ENCODE measurements around the gene DNAJB1.

DNAJB1 gene

DNA sequence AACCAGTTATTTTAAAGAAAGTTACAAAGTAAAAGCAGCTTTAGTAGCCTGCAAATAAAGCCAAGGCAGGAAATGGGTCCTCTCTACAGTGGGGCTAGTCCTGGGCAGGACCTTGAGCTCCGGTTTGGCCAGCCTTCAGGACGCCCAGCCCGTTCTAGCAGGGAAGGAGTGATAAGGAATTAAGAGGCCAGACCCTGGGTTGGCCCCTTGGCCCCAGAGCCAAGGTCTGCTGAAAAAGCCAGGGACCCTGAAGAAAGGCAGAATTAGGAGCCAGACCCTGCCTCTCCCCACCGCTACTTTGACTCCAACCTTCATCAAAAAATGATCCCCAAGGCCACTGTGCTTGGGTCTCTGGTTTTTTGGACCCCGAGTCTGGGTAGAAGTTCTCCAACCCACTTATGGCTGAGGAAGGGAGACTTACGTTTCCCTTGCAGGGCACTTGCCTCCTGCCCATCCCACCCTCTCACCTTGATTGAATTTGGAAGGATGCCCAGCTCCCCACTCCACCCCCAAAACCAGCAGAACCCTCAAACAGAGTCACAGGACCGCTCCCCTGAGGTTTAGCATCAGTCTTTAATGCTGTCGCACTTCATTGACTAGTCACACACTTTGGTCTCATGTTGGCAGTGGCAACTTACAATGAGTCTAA, 3.9 kb downstream of the DNAJB1 start:
- TF ChIP-seq, protein P1, sequence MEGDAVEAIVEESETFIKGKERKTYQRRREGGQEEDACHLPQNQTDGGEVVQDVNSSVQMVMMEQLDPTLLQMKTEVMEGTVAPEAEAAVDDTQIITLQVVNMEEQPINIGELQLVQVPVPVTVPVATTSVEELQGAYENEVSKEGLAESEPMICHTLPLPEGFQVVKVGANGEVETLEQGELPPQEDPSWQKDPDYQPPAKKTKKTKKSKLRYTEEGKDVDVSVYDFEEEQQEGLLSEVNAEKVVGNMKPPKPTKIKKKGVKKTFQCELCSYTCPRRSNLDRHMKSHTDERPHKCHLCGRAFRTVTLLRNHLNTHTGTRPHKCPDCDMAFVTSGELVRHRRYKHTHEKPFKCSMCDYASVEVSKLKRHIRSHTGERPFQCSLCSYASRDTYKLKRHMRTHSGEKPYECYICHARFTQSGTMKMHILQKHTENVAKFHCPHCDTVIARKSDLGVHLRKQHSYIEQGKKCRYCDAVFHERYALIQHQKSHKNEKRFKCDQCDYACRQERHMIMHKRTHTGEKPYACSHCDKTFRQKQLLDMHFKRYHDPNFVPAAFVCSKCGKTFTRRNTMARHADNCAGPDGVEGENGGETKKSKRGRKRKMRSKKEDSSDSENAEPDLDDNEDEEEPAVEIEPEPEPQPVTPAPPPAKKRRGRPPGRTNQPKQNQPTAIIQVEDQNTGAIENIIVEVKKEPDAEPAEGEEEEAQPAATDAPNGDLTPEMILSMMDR (IDR thresholded peaks at IDR 0.05; ENCODE audit: extremely low read depth, insufficient read depth, missing control alignments), result no peak
- in situ Hi-C loops (cut with MboI; ENCODE audit: low pct_unique_long_range_greater_than_20kb, low sequenced_read_pairs, unreplicated experiment), result no loop called here
- DNase-seq (ENCODE audit: low spot score), result no peak

DNA sequence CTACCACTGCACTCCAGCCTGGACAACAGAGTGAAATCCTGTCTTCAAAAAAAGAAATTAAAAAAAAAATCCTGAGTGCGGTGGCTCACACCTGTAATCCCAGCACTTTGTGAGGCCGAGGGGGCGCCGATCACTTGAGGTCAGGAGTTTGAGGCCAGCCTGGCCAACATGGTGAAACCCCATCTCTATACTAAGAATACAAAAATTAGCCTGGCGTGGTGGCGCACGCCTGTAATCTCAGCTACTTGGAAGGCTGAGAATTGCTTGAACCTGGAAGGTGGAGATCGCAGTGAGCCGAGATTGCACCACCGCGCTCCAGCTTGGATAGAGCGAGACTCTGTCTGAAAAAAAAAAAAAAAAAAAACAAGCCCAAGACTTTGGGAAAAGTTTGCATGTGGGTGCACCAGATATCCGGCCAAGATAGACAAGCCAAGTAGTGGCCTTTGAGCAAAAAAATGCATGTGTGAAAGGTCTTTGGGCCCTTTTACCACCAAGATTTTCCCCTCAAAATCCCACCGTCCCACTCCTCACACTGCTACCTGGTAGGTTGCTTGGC, 5.7 kb downstream of the DNAJB1 start:
- in situ Hi-C loops (cut with MboI; ENCODE audit: low pct_unique_long_range_greater_than_20kb, low sequenced_read_pairs, unreplicated experiment), result no loop called here

DNA sequence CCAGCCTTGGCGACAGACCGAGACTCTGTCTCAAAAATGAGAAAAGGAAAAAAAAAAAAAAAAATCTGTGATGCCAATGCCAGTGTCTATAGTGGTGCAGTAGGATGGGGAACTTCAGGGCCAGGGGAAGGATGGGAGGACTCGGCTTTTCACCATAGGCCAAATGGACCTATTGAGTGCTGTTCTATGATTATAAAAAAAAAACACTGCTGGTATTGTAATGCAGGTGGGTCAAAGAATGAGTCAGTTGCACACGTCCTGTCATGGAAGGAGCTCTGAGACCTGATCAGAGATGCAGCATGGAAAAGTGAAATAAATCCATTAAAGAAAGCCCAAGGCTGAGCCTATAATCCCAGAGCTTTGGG, 7.0 kb downstream of the DNAJB1 start:
- in situ Hi-C loops (cut with MboI; ENCODE audit: low pct_unique_long_range_greater_than_20kb, low sequenced_read_pairs, unreplicated experiment), result no loop called here
- TF ChIP-seq, protein P1 (IDR thresholded peaks at IDR 0.05; ENCODE audit: extremely low read depth, insufficient read depth, missing control alignments), result no peak
- DNase-seq (ENCODE audit: low spot score), result no peak

More for the DNA sequence above, 5.7 kb downstream of the DNAJB1 start:
- no peak for DNase-seq (ENCODE audit: low spot score)
- TF ChIP-seq, protein P1 (IDR thresholded peaks at IDR 0.05; ENCODE audit: extremely low read depth, insufficient read depth, missing control alignments), result no peak

DNA sequence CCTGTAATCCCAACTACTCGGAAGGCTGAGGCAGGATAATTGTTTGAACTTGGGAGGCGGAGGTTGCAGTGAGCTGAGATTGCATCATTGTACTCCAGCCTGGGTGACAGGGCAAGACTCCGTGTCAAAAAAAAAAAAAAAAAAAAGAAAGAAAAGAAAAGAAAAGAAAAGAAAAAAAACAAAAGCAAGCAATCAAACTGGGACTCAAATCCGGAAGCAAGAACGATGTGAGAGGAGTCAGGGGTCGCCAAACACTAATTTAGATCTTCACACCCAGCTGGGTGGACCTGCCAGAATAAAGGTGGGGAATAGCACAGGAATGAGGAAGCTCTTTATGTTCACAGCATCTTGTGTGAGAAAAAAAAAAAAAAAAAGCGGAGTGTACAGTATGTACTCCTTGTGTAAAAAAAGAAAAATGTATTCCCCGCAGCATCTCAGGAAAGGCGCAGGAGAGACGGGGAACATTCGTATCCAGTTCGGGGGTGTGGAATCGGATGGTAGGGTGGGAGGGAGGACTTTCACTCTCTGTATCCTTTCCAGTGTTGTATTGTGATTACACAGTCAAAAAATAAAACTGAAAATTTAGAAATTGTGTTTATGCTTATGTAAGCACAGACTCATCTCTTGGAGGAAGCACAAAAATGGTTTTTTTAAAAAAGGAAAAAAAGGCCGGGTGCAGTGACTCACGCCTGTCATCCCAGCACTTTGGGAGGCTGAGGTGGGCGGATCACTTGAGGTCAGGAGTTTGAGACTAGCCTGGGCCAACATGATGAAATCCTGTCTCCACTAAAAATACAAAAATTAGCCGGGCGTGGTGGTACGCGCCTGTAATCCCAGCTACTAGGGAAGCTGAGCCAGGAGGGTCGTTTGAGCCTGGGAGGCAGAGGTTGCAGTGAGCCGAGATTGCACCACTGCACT, 7.6 kb downstream of the DNAJB1 start:
- TF ChIP-seq, protein P1 (IDR thresholded peaks at IDR 0.05; ENCODE audit: extremely low read depth, insufficient read depth, missing control alignments), result no peak
- in situ Hi-C loops (cut with MboI; ENCODE audit: low pct_unique_long_range_greater_than_20kb, low sequenced_read_pairs, unreplicated experiment), result no loop called here
- no peak for DNase-seq (ENCODE audit: low spot score)

DNA sequence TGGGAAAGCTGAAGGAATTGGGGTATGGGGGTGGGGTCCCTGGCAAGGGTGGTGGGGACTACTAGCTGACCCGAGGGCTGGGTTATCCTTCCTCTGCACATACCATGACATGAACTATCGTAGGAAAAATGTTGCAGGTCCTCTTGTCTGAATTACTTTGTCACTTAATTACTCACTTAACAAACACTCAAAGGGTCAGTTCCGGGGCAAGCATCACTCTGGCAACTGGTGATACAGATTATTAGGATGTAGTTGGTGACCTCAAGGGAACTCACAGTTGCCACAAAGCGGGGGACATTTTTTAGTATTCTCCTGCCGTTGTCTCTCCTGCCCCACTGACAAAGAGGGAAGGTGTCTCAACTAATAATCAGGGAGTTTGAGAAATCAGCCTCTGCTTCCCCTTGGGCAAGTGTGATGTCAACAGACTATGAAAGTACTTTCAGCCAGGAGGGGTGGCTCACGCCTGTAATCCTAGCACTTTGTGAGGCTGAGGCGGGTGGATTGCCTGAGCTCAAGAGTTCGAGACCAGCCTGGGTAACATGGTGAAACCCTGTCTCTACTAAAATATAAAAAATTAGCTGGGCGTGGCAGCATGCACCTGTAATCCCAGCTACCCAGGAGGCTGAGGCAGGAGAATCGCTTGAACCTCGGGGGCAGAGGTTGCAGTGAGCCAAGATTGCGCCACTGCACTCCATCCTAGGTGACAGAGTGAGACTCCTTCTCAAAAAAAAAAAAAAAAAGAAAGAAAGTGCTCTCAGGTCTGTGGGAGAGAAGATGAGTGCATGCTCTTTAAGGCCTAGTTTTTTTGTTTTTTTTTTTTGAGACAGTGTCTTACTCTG, 10.3 kb downstream of the DNAJB1 start:
- TF ChIP-seq, protein P1 (IDR thresholded peaks at IDR 0.05; ENCODE audit: extremely low read depth, insufficient read depth, missing control alignments), result no peak
- in situ Hi-C loops (cut with MboI; ENCODE audit: low pct_unique_long_range_greater_than_20kb, low sequenced_read_pairs, unreplicated experiment), result no loop called here
- no peak for DNase-seq (ENCODE audit: low spot score)
